Endodermal cell (in vitro differentiated cells): Measurements from ENCODE around the gene EPS15. TPM values are rescaled to one million over a fixed set of nuclear protein-coding genes. Genes with fewer than 3 reads are reported as not detected.

Source experiments
- DNase-seq: peaks from one replicate; pipeline ENCODE4 v3.0.0-alpha.2; 2017
- H3K27ac ChIP-seq: 2 replicates; pipeline ENCODE4 v1.5.1; 2013; ENCODE audit warnings: mild to moderate bottlenecking, low read depth, low read length, moderate library complexity
- H3K27me3 ChIP-seq: 2 replicates; pipeline ENCODE4 v1.6.1; 2013; ENCODE audit warnings: mild to moderate bottlenecking, low read length, moderate library complexity; ENCODE audit not compliant: insufficient read depth, control insufficient read depth, poor library complexity, severe bottlenecking
- H3K36me3 ChIP-seq: 2 replicates; pipeline ENCODE4 v1.7.0; 2013; ENCODE audit warnings: mild to moderate bottlenecking, low read length, moderate library complexity; ENCODE audit not compliant: control insufficient read depth, insufficient read depth
- H3K4me1 ChIP-seq: one replicate; pipeline ENCODE4 v1.7.0; 2013; ENCODE audit warnings: low read length; ENCODE audit not compliant: control insufficient read depth, insufficient read depth
- H3K4me3 ChIP-seq: 2 replicates; pipeline ENCODE4 v1.5.1; 2013; ENCODE audit warnings: mild to moderate bottlenecking, low read length, moderate library complexity
- H3K9ac ChIP-seq: 2 replicates; pipeline ENCODE4 v1.6.1; 2013; ENCODE audit warnings: mild to moderate bottlenecking, low read length, moderate library complexity; ENCODE audit not compliant: poor library complexity, severe bottlenecking; ENCODE audit errors: extremely low read depth
- H3K9me3 ChIP-seq: 2 replicates; pipeline ENCODE4 v1.6.1; 2013; ENCODE audit warnings: mild to moderate bottlenecking, low read length, moderate library complexity; ENCODE audit not compliant: control insufficient read depth
- H3K27ac Mint-ChIP-seq: 2 replicates; pipeline ENCODE4 v1.8.0; 2020; ENCODE audit warnings: mixed read lengths
- H3K27me3 Mint-ChIP-seq: 2 replicates; pipeline ENCODE4 v1.8.0; 2021; ENCODE audit warnings: mild to moderate bottlenecking, mixed read lengths; ENCODE audit not compliant: insufficient read depth
- H3K36me3 Mint-ChIP-seq: 2 replicates; pipeline ENCODE4 v1.8.0; 2020; ENCODE audit warnings: low read depth, mixed read lengths
- H3K4me1 Mint-ChIP-seq: 2 replicates; pipeline ENCODE4 v1.8.0; 2020; ENCODE audit warnings: mixed read lengths
- H3K4me3 Mint-ChIP-seq: 2 replicates; pipeline ENCODE4 v1.8.0; 2020; ENCODE audit warnings: mild to moderate bottlenecking, moderate library complexity, mixed read lengths
- H3K9me3 Mint-ChIP-seq: 2 replicates; pipeline ENCODE4 v1.8.0; 2020; ENCODE audit warnings: mild to moderate bottlenecking, mixed read lengths
- CTCF ChIP-seq: fragments of 200-600 bp; sonication (generic); conservative IDR thresholded peaks from 2 replicates; pipeline ENCODE4 v1.5.0; 2021; ENCODE audit warnings: antibody characterized with exemption, mild to moderate bottlenecking
- WGBS, 2 experiments: methylation state at CpG; one replicate each; pipeline versions ENCODE4 v1.1.5 to v1.1.7; 2013; ENCODE audit warnings: missing lambda C conversion rate in 2 of 2, mixed read lengths in 1 of 2; ENCODE audit not compliant: insufficient coverage in 1 of 2, insufficient read length in 1 of 2; 5-methylcytosine and 5-hydroxymethylcytosine counted together
- total RNA-seq, 2 donors: library from RNA; stranded (reverse); fragmentation: NEBNext Ultra II Directional in 1 of 2; extraction: Animal tissue kit (Norgen Biotek cat#: 25700) in 1 of 2; gene quantifications; 2 replicates in 1 of 2; 3 replicates in 1 of 2; pipeline ENCODE4 v1.2.1, GENCODE V29; 2021

EPS15 gene
- total RNA-seq, 2 donors from 2014 or later, result 45.0 to 46.9 TPM

- Histone ChIP-seq H3K9me3 (no peaks in the 10 kb centered on the region), H3K4me3 (no peak overlapping the region), H3K4me1 (no peaks in the 10 kb centered on the region), H3K36me3 (peaks cover 29% of the 10 kb centered on the region), H3K27me3 (no peaks in the 10 kb centered on the region), H3K9ac (no peak overlapping the region), H3K27ac (no peak overlapping the region)
- H3K4me3 Mint-ChIP-seq, result no peak overlapping the region
- H3K9me3 Mint-ChIP-seq, result peaks cover 8% of the 10 kb centered on the region
- no peak overlapping the region for H3K27ac Mint-ChIP-seq
- no peak for TF ChIP-seq CTCF
- H3K27me3 Mint-ChIP-seq, result no peaks in the 10 kb centered on the region
- 92 to 96% methylated on average over 2 of the region's 2 CpGs for WGBS, 2 experiments
- no peak for DNase-seq
- no peaks in the 10 kb centered on the region for H3K4me1 Mint-ChIP-seq
- H3K36me3 Mint-ChIP-seq, result peaks cover 30% of the 10 kb centered on the region
Measured at GRCh38 chr1:51472359-51472758, 46.7 kb downstream of the EPS15 start.

GRCh38 chr1:51469518-51469917 is 49.5 kb downstream of the EPS15 start:
- no peak overlapping the region for H3K4me3 ChIP-seq
- peaks cover 32% of the 10 kb centered on the region for H3K36me3 Mint-ChIP-seq
- no peak for TF ChIP-seq CTCF
- no peaks in the 10 kb centered on the region for H3K27me3 ChIP-seq
- WGBS, 2 experiments, result 97% methylated on average over 3 of the region's 3 CpGs
- H3K4me3 Mint-ChIP-seq, result no peak overlapping the region
- H3K27me3 Mint-ChIP-seq, result no peaks in the 10 kb centered on the region
- no peaks in the 10 kb centered on the region for H3K9me3 ChIP-seq
- H3K27ac ChIP-seq, result peak overlapping the region; percentile 37
- no peaks in the 10 kb centered on the region for H3K4me1 ChIP-seq
- H3K9ac ChIP-seq, result no peak overlapping the region
- no peaks in the 10 kb centered on the region for H3K9me3 Mint-ChIP-seq
- H3K27ac Mint-ChIP-seq, result no peak overlapping the region
- peaks cover 35% of the 10 kb centered on the region for H3K36me3 ChIP-seq
- no peaks in the 10 kb centered on the region for H3K4me1 Mint-ChIP-seq
- no peak for DNase-seq

DNA sequence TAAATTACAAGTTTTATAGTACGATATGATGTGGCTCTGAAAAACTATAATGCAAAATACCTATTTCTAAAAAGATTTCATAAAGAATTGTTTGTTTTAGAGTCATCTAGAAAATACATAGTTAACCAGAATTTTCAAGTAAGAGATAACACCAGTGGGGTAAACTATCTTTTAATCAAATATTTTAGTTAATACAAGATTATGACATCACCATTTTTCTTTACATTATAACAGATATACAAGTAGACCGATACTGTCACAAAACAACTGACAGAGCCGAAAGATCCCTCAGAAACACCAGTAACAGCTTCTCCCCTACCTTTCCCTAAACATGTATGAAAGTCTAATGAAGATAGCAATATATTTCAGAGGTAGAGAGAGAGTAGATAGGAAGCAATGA is 54.2 kb downstream of the EPS15 start:
- Mint-ChIP-seq H3K4me1 (no peaks in the 10 kb centered on the region), H3K27me3 (no peaks in the 10 kb centered on the region), H3K4me3 (no peak overlapping the region), H3K9me3 (no peaks in the 10 kb centered on the region), H3K27ac (no peak overlapping the region), H3K36me3 (peaks cover 29% of the 10 kb centered on the region)
- WGBS, 2 experiments, result 96% methylated on average over 3 of the region's 3 CpGs; no CpG with 5 or more reads in 1 of the 2 experiments
- H3K9ac ChIP-seq, result no peak overlapping the region
- H3K27me3 ChIP-seq, result no peaks in the 10 kb centered on the region
- H3K36me3 ChIP-seq, result peaks cover 36% of the 10 kb centered on the region
- no peak overlapping the region for H3K27ac ChIP-seq
- DNase-seq, result no peak
- no peak for TF ChIP-seq CTCF
- H3K4me3 ChIP-seq, result no peak overlapping the region
- no peaks in the 10 kb centered on the region for H3K4me1 ChIP-seq
- H3K9me3 ChIP-seq, result no peaks in the 10 kb centered on the region
